Ascending aorta (tissue), 2 donors: Measurements from ENCODE around the gene CLGN. TPM values are rescaled to one million over a fixed set of nuclear protein-coding genes. Genes with fewer than 3 reads are reported as not detected.

Experiments
- DNase-seq, 2 donors: peaks; one replicate each; pipeline ENCODE4 v3.0.0-alpha.2; 2019; ENCODE audit warnings: low spot score in 2 of 2
- H3K27ac ChIP-seq, 2 donors: fragments of 200-600 bp; sonication (generic); one replicate each; pipeline ENCODE4 v1.5.1; 2016 to 2017; ENCODE audit warnings: mild to moderate bottlenecking in 1 of 2
- H3K27me3 ChIP-seq: fragments of 200-600 bp; sonication (generic); one replicate; pipeline ENCODE4 v1.5.1; 2017
- H3K36me3 ChIP-seq, 2 donors: fragments of 200-600 bp; sonication (generic); one replicate each; pipeline ENCODE4 v1.5.1; 2016
- H3K4me1 ChIP-seq, 2 donors: fragments of 200-600 bp; sonication (generic); one replicate each; pipeline ENCODE4 v1.5.1; 2016 to 2017; ENCODE audit warnings: mild to moderate bottlenecking in 1 of 2
- H3K4me3 ChIP-seq, 2 donors: fragments of 200-600 bp; sonication (generic); one replicate each; pipeline ENCODE4 v1.5.1; 2016 to 2017; ENCODE audit warnings: mild to moderate bottlenecking in 1 of 2
- H3K9me3 ChIP-seq, 2 donors: fragments of 200-600 bp; sonication (generic); one replicate each; pipeline ENCODE4 v1.5.1; 2016
- intact Hi-C: fragments of 100-400 bp; cut with DNase I; formaldehyde crosslinking; loops from one replicate; pipeline ENCODE4 v1.15.1; 2023
- total RNA-seq: library from RNA; depleted of rRNA; stranded (reverse); fragments of >200 nt; gene quantifications from one replicate; pipeline ENCODE4 v1.1.0, GENCODE V29; 2016
- TF ChIP-seq, protein P1 (sequence below), 3 experiments: fragments of 200-600 bp in 2 of 3; fragments of 450-650 bp in 1 of 3; sonication (generic) in 2 of 3; IDR thresholded peaks; one replicate each; pipeline ENCODE4 v1.5.1; 2016 to 2019; ENCODE audit warnings: antibody characterized with exemption in 3 of 3, mild to moderate bottlenecking in 1 of 3, moderate library complexity in 1 of 3

CLGN gene
- total RNA-seq, 1 donor from 2014 or later = not detected

- intact Hi-C loops = no loop called here
- no peaks in the 10 kb centered on the region for H3K4me1 ChIP-seq
- H3K27me3 ChIP-seq = no peaks in the 10 kb centered on the region
- no peak for DNase-seq
- H3K27ac ChIP-seq = no peak overlapping the region
- no peak overlapping the region for H3K4me3 ChIP-seq
- no peaks in the 10 kb centered on the region for H3K36me3 ChIP-seq
- TF ChIP-seq, protein P1, sequence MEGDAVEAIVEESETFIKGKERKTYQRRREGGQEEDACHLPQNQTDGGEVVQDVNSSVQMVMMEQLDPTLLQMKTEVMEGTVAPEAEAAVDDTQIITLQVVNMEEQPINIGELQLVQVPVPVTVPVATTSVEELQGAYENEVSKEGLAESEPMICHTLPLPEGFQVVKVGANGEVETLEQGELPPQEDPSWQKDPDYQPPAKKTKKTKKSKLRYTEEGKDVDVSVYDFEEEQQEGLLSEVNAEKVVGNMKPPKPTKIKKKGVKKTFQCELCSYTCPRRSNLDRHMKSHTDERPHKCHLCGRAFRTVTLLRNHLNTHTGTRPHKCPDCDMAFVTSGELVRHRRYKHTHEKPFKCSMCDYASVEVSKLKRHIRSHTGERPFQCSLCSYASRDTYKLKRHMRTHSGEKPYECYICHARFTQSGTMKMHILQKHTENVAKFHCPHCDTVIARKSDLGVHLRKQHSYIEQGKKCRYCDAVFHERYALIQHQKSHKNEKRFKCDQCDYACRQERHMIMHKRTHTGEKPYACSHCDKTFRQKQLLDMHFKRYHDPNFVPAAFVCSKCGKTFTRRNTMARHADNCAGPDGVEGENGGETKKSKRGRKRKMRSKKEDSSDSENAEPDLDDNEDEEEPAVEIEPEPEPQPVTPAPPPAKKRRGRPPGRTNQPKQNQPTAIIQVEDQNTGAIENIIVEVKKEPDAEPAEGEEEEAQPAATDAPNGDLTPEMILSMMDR (IDR thresholded peaks at IDR 0.05) = no peak
- H3K9me3 ChIP-seq = no peaks in the 10 kb centered on the region
Measured at GRCh38 chr4:140363051-140363450, 64.4 kb downstream of the CLGN start.

DNA sequence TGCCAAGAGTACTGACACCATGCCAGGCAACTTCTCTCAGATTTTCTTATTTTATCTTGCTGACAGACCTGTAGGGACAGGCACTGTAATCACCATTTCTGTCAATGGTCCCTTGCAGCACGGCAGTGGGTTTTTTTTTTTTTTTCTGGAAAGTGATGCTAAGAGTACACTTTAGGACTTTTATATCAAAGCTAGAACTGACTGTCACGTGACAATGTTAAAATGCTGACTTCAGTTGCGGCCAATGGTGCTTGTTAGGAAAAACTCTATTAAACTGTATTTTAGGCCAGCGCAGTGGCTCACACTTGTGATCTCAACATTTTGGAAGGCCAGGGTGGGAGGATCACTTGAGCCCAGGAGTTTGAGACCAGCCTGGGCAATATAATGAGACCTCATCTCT lies 66.3 kb downstream of the CLGN start:
- TF ChIP-seq, protein P1 (IDR thresholded peaks at IDR 0.05) = no peak
- DNase-seq = no peak
- H3K36me3 ChIP-seq = no peaks in the 10 kb centered on the region
- no peak overlapping the region for H3K4me3 ChIP-seq
- no peak overlapping the region for H3K27ac ChIP-seq
- no peaks in the 10 kb centered on the region for H3K27me3 ChIP-seq
- H3K9me3 ChIP-seq = no peaks in the 10 kb centered on the region
- intact Hi-C loops = no loop called here
- no peaks in the 10 kb centered on the region for H3K4me1 ChIP-seq

- Histone ChIP-seq H3K4me1 (no peaks in the 10 kb centered on the region), H3K27ac (no peak overlapping the region), H3K4me3 (no peak overlapping the region), H3K36me3 (no peaks in the 10 kb centered on the region), H3K9me3 (no peaks in the 10 kb centered on the region), H3K27me3 (no peaks in the 10 kb centered on the region)
- DNase-seq = peak in 1 of 2 donors; percentile 87
- TF ChIP-seq, protein P1 (IDR thresholded peaks at IDR 0.05) = peak; percentile 42 to 80 (median 77)
- intact Hi-C loops = loop anchor here (2.0 kb wide), 1 partner anchor 491 kb away; no protein-coding TSS in a partner anchor
Measured at GRCh38 chr4:140359562-140360427, 67.7 kb downstream of the CLGN start.

DNA sequence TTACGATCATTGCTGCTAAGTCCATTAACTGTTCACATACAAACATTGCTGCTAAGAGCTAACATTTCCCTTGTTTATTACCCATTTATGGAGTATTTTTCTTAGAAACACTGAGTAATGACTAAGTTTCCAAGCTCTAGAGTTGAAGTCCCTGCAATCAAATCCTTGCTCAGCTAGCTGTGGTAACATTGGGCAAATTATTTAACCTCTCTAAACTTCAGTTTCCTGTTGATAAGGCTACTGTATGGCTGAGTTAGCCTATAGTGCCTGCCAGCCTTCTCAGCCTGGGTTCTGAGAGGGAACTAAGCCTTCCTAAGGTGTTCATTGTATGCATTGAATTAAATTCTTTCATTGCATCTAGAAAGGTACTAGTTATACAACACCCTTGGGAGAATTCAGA lies 69.2 kb downstream of the CLGN start:
- H3K4me1 ChIP-seq = no peaks in the 10 kb centered on the region

DNA sequence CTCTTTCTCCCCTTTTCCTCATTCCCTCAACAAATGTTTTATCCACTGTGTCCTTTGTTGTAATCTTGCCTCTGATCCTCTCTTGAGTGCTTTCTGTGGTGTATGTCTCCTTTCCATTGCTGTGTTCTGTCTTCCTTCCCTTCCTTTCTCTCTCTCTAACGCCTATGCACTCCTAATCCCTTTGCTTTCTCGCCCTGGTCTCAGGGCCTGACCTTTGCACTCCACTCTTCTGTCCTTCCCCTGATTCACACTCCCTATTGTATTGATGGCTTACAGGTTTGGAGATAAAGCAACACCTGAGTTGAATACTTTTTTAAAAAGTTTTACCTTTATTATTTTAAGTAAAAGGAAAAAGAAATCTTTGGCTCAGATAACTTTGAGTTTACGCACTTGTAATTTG lies 69.6 kb downstream of the CLGN start:
- intact Hi-C loops = loop anchor here (2.0 kb wide), 1 partner anchor 493 kb away; no protein-coding TSS in a partner anchor
- H3K9me3 ChIP-seq = no peaks in the 10 kb centered on the region
- no peaks in the 10 kb centered on the region for H3K27me3 ChIP-seq
- no peak for DNase-seq
- H3K27ac ChIP-seq = no peak overlapping the region
- H3K36me3 ChIP-seq = no peaks in the 10 kb centered on the region
- TF ChIP-seq, protein P1 (IDR thresholded peaks at IDR 0.05) = no peak
- no peaks in the 10 kb centered on the region for H3K4me1 ChIP-seq
- H3K4me3 ChIP-seq = no peak overlapping the region

More for the DNA sequence above, 69.2 kb downstream of the CLGN start:
- DNase-seq = no peak
- H3K27me3 ChIP-seq = no peaks in the 10 kb centered on the region
- H3K27ac ChIP-seq = no peak overlapping the region
- intact Hi-C loops = loop anchor here (2.0 kb wide), 1 partner anchor 493 kb away; no protein-coding TSS in a partner anchor
- TF ChIP-seq, protein P1 (IDR thresholded peaks at IDR 0.05) = no peak
- no peaks in the 10 kb centered on the region for H3K9me3 ChIP-seq
- H3K36me3 ChIP-seq = no peaks in the 10 kb centered on the region
- H3K4me3 ChIP-seq = no peak overlapping the region
